Smooth muscle cell of the brain vasculature (primary cell): ENCODE data around the gene FBH1.
"Not testable (repeated sequence)": the region's sequence is repeated elsewhere in the genome, so short reads cannot be mapped to it uniquely, and the experiment has no call there.

Experiments
- DNase-seq: peaks from one replicate; pipeline ENCODE4 v3.0.0-alpha.2; 2012; ENCODE audit warnings: low read depth, low spot score

FBH1 gene

DNA sequence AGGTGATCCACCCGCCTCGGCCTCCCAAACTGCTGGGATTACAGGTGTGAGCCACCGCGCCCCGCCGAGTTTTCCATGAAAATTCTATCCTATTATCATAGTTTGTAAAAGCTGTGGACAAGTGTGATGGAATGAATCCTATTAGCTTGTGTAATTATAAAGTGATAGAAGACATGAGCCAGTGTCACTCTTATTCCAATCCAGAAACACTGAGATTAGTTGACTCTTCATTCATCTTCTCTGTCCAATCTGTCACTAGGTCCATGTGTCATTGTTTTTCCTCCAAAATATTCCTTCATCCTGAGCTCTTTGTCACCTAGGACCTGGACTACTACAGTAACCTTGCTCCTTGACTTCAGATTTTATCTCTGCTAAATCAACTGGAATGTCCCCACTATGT lies 13.5 kb downstream of the FBH1 start:
- DNase-seq, result no peak

DNA sequence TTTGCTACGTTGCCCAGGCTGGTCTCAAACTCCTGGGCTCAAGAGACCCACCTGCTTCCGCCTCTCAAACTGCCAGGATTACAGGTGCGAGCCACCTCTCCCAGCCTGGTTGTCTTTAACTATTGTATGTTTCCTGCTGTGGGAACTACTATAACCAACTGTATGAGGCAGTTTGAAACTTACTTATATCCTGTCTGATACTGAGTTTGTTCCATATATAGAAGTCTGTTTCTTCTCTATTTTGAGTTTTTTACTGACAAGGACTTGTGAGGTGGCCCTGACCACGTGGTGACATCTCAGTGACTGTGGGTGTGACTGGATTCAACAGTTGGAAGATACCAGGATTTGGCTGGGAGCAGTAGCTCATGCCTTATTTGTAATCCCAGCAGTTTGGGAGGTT lies 14.2 kb downstream of the FBH1 start:
- no peak for DNase-seq

DNA sequence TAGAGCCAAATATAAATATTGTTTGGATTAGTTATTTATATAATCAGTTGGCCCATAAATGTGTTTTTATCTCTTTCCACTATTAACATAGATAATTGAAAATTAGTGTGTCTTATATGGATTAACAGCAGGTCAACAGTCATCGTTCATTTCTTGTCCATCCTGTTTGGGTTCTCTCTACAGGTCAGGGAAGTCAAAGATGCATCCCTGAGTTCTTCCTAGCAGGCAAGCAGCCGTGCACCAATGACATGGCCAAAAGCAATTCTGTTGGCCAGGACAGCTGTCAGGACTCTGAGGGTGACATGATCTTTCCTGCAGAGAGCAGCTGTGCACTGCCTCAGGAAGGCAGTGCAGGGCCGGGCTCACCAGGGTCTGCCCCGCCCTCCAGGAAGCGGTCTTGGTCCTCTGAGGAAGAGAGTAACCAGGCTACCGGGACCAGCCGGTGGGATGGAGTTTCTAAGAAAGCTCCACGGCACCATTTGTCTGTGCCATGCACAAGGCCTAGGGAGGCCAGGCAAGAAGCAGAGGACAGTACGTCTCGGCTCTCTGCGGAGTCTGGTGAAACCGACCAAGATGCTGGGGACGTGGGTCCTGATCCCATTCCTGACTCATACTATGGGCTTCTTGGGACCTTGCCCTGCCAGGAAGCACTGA lies 15.9 kb downstream of the FBH1 start:
- no peak for DNase-seq

DNA sequence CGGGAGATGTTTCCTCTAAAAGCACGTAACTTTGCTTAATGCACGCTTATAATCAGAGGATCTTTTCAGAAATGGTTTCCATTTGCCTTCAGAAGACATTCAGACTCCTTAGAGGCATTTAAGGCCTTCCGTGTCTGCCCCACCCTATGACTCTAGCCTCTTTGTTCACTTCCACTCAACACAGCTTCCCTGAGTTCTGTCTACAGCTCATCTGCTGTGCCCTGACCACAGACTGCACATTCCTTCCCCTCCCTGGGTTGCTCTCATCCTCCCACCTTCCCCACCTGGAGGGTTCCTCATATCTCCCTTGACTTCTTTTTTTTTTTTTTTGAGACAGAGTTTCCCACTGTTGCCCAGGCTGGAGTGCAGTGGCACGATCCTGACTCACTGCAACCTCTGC lies 16.6 kb downstream of the FBH1 start:
- no peak for DNase-seq

DNA sequence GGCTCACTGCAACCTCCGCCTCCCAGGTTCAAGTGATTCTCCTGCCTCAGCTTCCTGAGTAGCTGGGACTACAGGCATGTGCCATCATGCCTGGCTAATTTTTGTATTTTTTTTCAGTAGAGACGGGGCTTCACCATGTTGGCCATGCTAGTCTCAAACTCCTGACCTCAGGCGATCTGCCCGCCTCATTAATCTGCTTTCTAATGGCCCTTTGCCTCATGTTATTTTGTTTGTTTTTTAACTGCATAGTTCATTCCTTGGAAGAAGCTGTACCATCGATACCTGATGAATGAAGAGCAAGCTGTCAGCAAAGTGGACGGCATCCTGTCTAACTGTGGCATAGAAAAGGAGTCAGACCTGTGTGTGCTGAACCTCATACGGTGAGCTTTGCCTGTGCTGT lies 18.6 kb downstream of the FBH1 start:
- DNase-seq, result not testable (repeated sequence)

DNA sequence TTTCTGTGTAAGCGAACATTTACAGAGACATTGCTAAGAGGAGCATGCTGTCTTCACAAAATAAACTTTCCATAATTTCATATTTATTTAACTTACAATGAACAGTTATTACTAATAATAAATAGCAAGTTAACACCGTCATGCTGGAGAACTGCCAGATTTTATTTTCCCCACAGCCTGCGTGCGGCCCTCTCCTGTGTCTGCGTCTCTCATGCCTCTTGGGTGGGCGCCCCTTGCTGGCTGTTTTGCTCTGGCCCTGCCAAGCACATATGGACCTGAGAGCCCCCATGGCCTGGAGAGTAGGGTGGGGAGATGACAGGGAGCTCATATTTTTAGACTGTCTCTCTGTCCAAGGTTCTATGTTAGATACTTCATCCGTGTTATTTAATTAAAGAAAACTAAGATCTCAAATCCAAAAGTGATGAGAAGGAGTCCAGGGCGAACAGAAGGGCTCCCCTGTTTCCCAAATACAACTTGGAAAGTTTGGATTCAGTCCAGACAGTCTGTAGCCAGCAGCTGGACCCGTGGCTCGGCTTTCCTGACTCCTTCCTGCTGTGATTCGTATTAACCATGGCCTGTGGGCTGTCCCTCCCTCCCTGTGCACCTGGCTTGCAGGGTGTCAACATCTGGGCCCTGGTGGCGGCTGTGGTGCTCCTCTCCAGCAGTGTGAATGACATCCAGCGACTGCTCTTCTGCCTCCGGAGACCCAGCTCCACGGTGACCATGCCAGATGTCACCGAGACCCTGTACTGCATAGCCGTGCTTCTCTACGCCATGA lies 20.5 kb downstream of the FBH1 start:
- DNase-seq, result no peak

DNA sequence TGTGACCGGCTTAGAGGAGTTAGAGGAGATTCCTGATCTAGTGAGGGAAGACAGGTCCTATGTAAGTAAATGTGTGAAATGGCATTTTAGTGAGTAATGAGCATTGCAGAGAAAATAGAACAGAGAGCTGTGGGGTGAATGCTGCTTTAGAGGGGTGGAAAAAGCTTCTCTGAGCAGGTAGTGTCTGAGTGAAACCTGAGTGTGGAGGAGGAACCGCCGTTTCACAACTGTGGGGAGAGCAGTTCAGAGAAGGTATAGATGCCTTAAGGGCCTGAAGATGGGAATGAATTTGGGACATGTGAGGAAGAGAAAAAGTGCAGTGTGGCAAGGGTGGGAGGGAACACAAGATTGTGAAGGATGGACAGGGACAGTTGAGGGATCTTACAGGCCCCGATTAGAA lies 21.6 kb downstream of the FBH1 start:
- no peak for DNase-seq

DNA sequence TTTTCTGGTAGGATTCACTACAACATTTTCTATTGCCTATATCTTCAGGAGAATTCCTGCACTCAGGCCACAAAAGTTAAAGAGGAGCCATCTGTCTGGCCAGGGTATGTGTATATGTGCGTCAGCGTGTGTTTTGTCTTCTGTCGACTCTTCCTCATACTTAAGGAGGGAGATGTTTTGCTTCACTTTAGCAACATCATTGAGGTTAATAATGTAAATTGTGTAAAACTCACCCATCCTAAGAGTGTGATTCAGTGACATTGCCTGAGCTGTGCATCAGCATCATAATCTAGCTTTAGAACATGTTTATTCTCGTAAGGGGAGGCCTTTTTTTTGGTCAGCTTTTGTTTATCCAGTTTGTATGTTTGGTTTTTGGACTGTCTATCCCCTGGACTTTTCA lies 23.7 kb downstream of the FBH1 start:
- no peak for DNase-seq

DNA sequence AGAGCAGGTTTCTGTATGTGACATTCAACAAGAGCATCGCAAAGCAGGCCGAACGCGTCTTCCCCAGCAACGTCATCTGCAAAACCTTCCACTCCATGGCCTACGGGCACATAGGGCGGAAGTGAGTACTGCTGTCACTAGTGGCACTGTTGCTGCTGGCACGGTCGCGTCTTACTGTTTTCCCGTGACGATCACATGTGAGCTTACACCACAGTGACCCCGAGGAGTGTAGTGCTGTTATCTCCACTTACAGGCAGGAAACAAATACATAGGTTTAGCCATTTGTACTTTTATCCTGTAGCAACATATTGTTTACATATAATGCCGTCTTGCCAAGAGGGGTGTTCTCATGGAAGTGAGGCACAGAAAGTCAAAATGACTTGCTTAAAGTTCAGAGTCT lies 25.4 kb downstream of the FBH1 start:
- no peak for DNase-seq

DNA sequence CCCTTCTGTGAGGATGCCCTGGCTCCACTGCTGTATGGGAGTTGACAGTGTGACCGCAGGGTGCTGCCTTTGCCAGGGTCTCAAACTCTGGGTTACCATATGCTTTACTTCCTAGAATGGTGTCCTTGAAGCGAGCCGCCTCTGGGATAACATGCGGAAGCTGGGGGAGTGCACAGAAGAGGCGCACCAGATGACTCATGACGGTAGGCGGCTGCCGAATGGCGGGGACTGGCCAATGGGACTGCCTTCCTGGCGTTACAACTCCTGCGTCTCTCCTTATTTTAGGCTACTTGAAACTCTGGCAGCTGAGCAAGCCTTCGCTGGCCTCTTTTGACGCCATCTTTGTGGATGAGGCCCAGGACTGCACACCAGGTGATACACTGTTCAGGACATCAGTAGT lies 27.3 kb downstream of the FBH1 start:
- no peak for DNase-seq

DNA sequence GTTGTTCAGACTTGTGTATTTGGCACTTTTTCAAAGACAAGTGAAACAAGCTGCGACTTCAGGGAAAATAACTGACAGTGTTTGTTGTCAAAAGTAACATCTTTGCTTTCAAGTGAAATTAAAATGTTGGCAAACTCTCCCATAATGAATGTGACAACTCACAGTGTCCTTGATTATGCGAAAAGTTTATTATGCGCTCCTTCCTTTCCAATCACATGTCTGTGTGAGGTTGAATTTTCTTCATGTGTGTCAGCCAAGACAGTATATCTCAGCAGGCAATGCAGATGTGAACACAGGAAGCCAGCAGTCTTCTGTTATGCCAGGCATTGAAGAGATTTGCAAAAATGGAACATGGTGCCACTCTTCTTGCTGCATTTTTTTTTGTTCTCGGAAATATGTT lies 28.7 kb downstream of the FBH1 start:
- no peak for DNase-seq

DNA sequence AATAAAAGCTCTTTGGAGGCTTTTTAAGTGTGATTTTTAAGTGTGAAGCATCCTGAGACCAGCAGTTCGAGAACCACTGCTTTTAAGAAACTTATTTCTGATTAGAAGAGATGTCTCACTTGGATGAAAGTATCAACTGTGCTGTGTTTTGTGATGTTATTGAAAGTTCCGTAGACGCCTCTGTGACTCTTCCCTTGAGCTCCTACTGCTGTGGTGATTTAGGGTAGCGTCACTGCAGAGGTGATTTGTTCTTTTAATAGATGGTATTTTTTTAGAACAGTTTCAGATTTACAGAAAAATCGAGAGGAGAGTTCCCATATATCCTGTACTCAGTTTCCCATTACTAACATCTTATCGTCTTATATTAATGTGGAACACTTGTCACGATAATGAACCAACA lies 29.5 kb downstream of the FBH1 start:
- no peak for DNase-seq

DNA sequence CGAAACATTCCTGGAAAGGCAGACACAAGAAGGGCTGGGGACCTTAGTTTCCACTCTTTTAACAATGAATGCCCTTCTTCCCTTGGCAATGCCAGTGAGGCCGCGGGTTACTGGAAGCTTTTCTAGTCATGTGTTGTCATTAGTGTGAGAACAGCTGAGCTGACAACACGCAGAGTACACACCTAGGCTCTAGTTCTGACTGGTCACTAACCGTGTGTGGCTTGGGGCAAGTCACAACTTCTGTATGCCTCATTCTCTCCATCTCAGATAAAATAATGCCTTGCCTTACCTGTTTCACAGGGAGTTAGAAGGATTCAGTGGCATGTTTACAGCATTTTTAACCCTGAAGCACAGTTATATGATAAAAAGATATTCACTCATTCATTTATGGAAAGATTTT lies 31.7 kb downstream of the FBH1 start:
- no peak for DNase-seq

DNA sequence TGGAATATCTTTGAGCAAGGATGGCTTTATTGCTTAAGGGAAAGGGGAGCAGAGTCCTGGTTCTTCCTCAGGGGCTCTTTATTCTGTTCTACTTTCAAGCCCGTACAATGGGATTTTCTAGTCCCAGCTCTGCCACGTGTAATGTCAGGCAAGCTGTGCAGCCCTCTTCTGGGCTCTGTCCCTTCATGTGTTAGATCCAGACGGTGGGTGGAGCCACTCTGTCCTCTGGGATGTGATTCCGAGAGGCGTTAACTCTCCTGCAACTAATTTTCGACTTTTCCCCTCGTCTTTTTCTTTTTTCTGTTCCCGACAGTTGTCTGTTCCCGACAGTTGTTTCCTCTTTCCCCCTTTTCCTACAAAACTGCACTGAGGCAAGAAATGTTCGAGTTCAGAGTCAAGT lies 34.8 kb downstream of the FBH1 start:
- no peak for DNase-seq

DNA sequence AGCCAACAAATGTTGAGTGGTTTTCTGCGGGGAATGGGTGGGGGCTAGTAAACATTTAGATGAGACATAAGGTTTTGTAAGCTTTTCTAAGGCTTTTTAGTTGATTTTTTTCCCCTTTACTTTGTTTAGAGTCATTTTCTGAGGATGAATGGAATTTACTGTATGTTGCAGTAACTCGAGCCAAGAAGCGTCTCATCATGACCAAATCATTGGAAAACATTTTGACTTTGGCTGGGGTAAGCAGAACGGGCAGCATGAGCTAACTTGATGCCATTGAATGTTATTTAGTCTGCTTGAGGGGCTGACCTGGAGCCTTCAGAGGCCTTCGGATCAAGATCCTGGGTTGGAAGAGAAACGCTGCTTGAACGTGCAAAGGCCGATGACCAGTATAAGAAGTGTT lies 37.3 kb downstream of the FBH1 start:
- DNase-seq, result no peak

DNA sequence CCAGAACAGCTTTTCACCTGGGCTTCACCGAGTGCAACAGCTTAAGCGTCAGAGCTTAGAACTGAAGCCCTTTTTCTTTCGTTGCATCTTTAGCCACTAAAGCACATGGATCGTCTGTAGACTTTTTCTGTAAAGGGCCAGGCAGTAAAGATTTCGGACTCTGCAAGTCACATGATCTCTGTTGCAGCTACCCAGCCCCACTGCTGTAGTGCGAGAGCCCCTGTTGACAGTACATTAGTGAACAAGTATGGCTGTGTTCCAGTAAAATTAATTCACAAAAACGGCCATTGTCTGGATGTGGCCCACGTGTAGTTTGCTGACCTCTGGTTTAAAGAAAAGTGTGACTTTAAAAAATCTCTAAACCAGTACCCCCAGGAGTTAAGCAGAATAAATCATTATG lies 39.4 kb downstream of the FBH1 start:
- no peak for DNase-seq

DNA sequence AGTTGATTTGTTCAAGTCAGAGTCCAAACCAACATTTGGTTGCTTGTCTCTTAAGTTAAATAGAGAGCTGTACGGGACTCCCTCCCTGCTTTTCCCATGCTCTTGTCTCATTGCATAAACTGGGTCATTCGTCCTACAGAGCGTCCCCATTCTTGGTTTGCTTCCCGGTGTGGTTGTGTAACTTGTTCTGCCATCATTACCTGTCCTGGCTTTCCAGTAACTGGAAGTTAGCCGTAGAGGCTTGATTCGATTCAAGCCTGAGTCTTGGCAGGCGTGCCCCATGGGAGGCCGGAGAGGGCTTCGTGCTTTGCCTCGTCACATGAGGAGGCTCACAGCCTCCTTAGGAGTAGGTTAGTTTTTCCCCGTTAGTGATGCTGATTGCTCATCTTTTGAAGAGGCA lies 40.2 kb downstream of the FBH1 start:
- no peak for DNase-seq

DNA sequence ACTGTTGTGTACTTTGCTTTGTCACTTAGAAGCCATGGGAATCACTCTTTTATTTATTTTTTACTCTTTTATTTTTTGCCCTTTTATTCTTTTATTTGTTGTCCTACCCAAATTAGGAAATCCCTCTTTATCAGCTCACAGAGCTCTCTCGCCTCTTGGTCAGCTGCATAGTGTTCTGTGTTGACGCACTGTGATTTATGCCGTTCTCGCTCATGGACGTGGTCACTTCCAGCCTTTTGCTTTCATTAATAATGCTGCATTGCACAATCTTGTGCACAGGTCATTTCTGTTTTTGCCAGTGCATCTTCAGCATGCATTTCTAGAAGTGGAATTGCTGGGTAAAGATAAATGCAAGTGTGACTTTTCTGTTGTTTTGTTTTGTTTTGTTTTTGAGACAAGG lies 42.3 kb downstream of the FBH1 start:
- DNase-seq, result no peak

DNA sequence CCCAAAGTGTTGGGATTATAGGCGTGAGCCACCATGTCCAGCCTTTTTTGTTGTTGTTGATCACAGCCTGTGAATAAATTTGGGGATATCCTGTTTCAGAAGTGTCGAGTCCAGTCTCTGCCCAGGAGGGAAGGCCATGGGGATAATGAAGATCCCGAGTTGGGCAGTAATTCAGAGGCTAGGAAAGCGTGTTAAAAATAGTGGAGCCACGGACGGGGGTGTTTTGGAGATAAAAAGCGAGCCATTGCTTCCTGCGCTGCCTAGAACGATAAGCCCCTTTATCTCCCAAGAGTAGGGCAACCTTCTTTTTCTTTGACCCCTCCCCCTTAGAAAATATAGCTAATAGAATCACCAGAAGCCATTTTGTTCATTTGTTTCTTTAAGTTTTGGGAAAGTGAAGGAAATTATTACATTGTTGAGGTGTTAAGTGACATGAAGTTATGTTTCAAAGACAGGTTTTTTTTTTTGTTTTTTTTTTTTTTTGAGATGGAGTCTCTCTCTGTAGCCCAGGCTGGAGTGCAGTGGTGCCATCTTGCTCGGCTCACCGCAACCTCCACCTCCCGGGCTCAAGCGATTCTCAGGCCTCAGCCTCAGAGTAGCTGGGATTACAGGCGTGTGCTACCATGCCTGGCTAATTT lies 44.0 kb downstream of the FBH1 start:
- DNase-seq, result no peak

DNA sequence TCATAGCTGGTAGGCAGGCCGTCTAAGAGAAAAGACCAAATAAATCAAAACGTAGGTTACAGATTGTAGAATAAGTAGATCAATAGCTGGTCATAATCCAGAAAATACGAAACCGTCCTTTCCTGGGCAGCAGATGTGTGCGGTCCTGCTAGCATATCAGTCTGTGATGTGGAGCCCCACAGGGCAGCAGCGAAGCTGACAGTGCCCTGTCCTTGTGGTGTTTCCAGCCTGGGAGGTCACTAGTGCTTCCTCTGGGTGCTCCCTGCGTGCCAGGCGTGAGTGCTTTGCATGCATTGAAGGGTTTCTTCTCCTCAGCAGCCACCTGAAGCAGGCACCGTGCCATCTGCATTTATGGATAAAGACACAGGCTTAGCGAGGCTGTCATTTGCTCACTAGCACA lies 45.6 kb downstream of the FBH1 start:
- DNase-seq, result no peak

DNA sequence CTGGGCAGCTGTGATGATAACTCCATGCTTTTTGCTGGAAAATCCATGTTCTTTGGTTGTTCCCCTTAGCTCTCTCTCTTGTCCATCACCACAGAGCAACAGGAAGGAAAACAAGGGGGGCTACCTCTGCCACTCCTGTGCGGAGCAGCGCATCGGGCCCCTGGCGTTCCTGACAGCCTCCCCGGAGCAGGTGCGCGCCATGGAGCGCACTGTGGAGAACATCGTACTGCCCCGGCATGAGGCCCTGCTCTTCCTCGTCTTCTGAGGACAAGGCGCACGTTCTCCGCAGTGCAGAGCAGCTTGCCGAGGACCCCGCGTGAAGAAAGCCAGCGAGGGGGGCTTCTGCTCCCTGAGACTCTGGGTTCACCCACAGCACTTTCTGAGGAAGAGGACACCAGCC lies 47.0 kb downstream of the FBH1 start:
- DNase-seq, result no peak

DNA sequence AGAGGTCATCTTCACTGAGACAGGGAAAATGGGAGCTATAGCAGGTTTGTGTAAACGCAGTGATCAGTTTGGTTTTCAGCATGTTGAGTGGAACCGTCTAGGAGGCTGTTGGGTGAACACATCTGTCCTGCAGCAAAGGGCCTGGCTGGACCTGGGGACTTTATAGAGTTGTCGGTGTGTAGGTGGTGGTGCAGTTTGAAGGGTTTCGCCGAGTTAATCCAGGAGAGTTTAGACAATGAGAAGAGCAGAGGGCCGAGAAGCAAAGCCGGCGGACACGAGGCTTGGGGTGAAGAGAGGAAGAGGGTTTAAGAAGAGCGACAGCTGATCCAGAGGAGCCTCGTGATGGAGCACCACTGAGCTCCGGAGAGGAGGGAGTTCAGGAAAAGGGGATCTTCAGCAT lies 48.2 kb downstream of the FBH1 start:
- DNase-seq, result no peak

DNA sequence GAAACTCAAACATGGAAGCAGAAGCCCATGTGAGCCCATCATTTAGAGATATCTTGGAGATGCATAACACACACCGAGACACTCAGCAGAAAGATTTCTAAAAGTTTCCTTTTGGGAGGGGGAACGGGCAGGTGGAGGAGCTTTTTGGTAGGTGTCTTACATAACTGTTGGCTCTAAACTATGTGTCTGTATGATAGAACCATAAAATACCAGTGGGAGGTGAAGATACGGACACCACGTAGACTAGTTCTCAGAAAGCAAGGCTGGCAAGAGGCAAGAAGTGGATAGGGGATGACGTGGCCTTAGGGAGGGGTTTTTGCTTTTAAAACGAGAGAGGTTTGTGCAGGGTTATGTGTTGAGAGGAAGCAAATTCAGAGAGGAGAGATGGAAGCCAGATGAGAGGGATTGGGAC lies 50.8 kb downstream of the FBH1 start:
- no peak for DNase-seq
